Parathyroid adenoma (tissue), 2 donors: ENCODE measurements around the gene EYA3.

Experiments used
- H2AFZ ChIP-seq: fragments of 300-600 bp; sonication (generic); one replicate; pipeline ENCODE4 v1.7.0; 2017; ENCODE audit warnings: antibody characterized with exemption, mild to moderate bottlenecking
- H3K27ac ChIP-seq: fragments of 300-600 bp; sonication (generic); one replicate; pipeline ENCODE4 v1.7.0; 2017
- H3K27me3 ChIP-seq: fragments of 300-600 bp; sonication (generic); one replicate; pipeline ENCODE4 v1.7.0; 2017; ENCODE audit warnings: low read length; ENCODE audit not compliant: control insufficient read depth, insufficient read depth
- H3K36me3 ChIP-seq: fragments of 300-600 bp; sonication (generic); one replicate; pipeline ENCODE4 v1.7.0; 2017; ENCODE audit warnings: low read length; ENCODE audit not compliant: control insufficient read depth, insufficient read depth
- H3K4me1 ChIP-seq: fragments of 300-600 bp; sonication (generic); one replicate; pipeline ENCODE4 v1.7.0; 2017; ENCODE audit warnings: control low read depth
- H3K4me2 ChIP-seq: fragments of 300-600 bp; sonication (generic); one replicate; pipeline ENCODE4 v1.7.0; 2017; ENCODE audit warnings: low read length
- H3K4me3 ChIP-seq: fragments of 300-600 bp; sonication (generic); one replicate; pipeline ENCODE4 v1.7.0; 2017; ENCODE audit warnings: low read depth, low read length
- H3K79me2 ChIP-seq: fragments of 300-600 bp; sonication (generic); one replicate; pipeline ENCODE4 v1.7.0; 2017; ENCODE audit warnings: control low read depth
- H3K9ac ChIP-seq: fragments of 300-600 bp; sonication (generic); one replicate; pipeline ENCODE4 v1.7.0; 2017; ENCODE audit warnings: mild to moderate bottlenecking
- H3K9me3 ChIP-seq: fragments of 300-600 bp; sonication (generic); one replicate; pipeline ENCODE4 v1.7.0; 2017; ENCODE audit warnings: low read length; ENCODE audit not compliant: control insufficient read depth
- CTCF ChIP-seq: fragments of 300-600 bp; sonication (generic); IDR thresholded peaks from one replicate; pipeline ENCODE4 v1.7.0; 2017; ENCODE audit warnings: antibody characterized with exemption, mild to moderate bottlenecking
- donor health status: primary hyperparathyroidism.

EYA3 gene

GRCh38 chr1:27967884-27968466 is 120.4 kb downstream of the EYA3 start:
- H2AFZ ChIP-seq: no peak overlapping the region
- H3K36me3 ChIP-seq: no peaks in the 10 kb centered on the region
- no peaks in the 10 kb centered on the region for H3K27me3 ChIP-seq
- H3K4me1 ChIP-seq: no peaks in the 10 kb centered on the region
- no peak overlapping the region for H3K4me3 ChIP-seq
- H3K4me2 ChIP-seq: no peak overlapping the region
- TF ChIP-seq CTCF: no peak
- H3K79me2 ChIP-seq: no peaks in the 10 kb centered on the region
- no peaks in the 10 kb centered on the region for H3K9me3 ChIP-seq
- no peak overlapping the region for H3K9ac ChIP-seq
- H3K27ac ChIP-seq: no peak overlapping the region

- Histone ChIP-seq H3K9ac (no peak overlapping the region), H2AFZ (no peak overlapping the region), H3K27ac (no peak overlapping the region), H3K4me2 (no peak overlapping the region), H3K4me3 (no peak overlapping the region), H3K9me3 (no peaks in the 10 kb centered on the region), H3K79me2 (no peaks in the 10 kb centered on the region), H3K4me1 (no peaks in the 10 kb centered on the region), H3K36me3 (no peaks in the 10 kb centered on the region), H3K27me3 (no peaks in the 10 kb centered on the region)
- no peak for TF ChIP-seq CTCF
Measured at GRCh38 chr1:27967106-27967883, 121.1 kb downstream of the EYA3 start.

GRCh38 chr1:27966402-27967105 is 121.9 kb downstream of the EYA3 start:
- H3K27ac ChIP-seq: no peak overlapping the region
- no peak overlapping the region for H2AFZ ChIP-seq
- H3K79me2 ChIP-seq: no peaks in the 10 kb centered on the region
- H3K4me2 ChIP-seq: no peak overlapping the region
- H3K9ac ChIP-seq: no peak overlapping the region
- H3K4me1 ChIP-seq: no peaks in the 10 kb centered on the region
- no peaks in the 10 kb centered on the region for H3K9me3 ChIP-seq
- H3K4me3 ChIP-seq: no peak overlapping the region
- H3K36me3 ChIP-seq: no peaks in the 10 kb centered on the region
- no peak for TF ChIP-seq CTCF
- H3K27me3 ChIP-seq: no peaks in the 10 kb centered on the region

- TF ChIP-seq CTCF: no peak
- H3K9ac ChIP-seq: no peak overlapping the region
- H3K4me2 ChIP-seq: no peak overlapping the region
- H3K36me3 ChIP-seq: no peaks in the 10 kb centered on the region
- no peak overlapping the region for H3K27ac ChIP-seq
- H3K4me3 ChIP-seq: no peak overlapping the region
- peaks cover 4% of the 10 kb centered on the region for H3K4me1 ChIP-seq
- H2AFZ ChIP-seq: no peak overlapping the region
- no peaks in the 10 kb centered on the region for H3K9me3 ChIP-seq
- H3K79me2 ChIP-seq: no peaks in the 10 kb centered on the region
- H3K27me3 ChIP-seq: no peaks in the 10 kb centered on the region
Measured at GRCh38 chr1:27963393-27963792, 125.0 kb downstream of the EYA3 start.
